Right atrium auricular region (tissue), 2 donors: ENCODE data around the gene SRD5A1. TPM values are rescaled to one million over a fixed set of nuclear protein-coding genes. Genes with fewer than 3 reads are reported as not detected.

Experiments used
- DNase-seq: peaks from one replicate; pipeline ENCODE4 v3.0.0-alpha.2; 2019; ENCODE audit warnings: low spot score
- H3K27ac ChIP-seq, 2 donors: fragments of 200-600 bp; sonication (generic); 1 replicate in 1 of 2; 2 replicates in 1 of 2; pipeline ENCODE4 v1.5.1; 2016 to 2019
- H3K27me3 ChIP-seq, 2 donors: fragments of 200-600 bp; sonication (generic); one replicate each; pipeline versions ENCODE4 v1.5.1 to v1.6.0; 2017 to 2019
- H3K36me3 ChIP-seq: fragments of 200-600 bp; sonication (generic); one replicate; pipeline ENCODE4 v1.5.1; 2016
- H3K4me1 ChIP-seq, 2 donors: fragments of 200-600 bp; sonication (generic); one replicate each; pipeline versions ENCODE4 v1.5.1 to v1.6.0; 2017 to 2019
- H3K4me3 ChIP-seq, 2 donors: fragments of 200-600 bp; sonication (generic); 1 replicate in 1 of 2; 2 replicates in 1 of 2; pipeline ENCODE4 v1.5.1; 2017 to 2019; ENCODE audit warnings: mild to moderate bottlenecking in 1 of 2, moderate library complexity in 1 of 2
- H3K9me3 ChIP-seq, 2 donors: fragments of 200-600 bp; sonication (generic); one replicate each; pipeline ENCODE4 v1.5.1; 2019
- total RNA-seq, 2 donors: library from RNA; depleted of rRNA; stranded (reverse); fragments of >200 nt; gene quantifications; one replicate each; pipeline ENCODE4 v1.1.0, GENCODE V29; 2016
- TF ChIP-seq, protein P1 (sequence below), 2 donors: fragments of 200-600 bp; sonication (generic); IDR thresholded peaks; one replicate each; pipeline ENCODE4 v1.5.1; 2019; ENCODE audit warnings: antibody characterized with exemption in 2 of 2

Gene SRD5A1
- total RNA-seq, 2 donors from 2014 or later = 0.67 to 1.2 TPM

DNA sequence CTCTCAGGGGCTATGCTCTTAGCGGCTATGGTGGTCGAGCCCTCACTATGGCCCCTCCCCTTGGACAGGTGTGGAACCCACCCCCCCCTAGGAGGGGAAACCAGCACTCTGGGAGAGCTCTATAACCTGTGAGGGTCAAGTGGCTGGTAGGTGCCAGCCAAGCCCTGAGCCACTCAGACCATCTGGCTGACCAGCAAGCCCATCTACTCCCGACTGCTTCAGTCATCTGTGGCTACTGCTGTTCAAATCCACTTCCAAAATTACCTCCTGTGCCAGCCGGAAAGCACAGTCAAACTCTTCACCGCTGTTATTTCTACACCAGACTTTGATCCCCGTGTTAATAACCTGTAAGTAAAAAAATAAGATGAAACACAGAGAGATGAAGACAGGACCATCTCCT lies 28.9 kb upstream of the SRD5A1 start:
- H3K9me3 ChIP-seq = no peaks in the 10 kb centered on the region
- no peak overlapping the region for H3K4me3 ChIP-seq
- H3K4me1 ChIP-seq = no peaks in the 10 kb centered on the region
- TF ChIP-seq, protein P1, sequence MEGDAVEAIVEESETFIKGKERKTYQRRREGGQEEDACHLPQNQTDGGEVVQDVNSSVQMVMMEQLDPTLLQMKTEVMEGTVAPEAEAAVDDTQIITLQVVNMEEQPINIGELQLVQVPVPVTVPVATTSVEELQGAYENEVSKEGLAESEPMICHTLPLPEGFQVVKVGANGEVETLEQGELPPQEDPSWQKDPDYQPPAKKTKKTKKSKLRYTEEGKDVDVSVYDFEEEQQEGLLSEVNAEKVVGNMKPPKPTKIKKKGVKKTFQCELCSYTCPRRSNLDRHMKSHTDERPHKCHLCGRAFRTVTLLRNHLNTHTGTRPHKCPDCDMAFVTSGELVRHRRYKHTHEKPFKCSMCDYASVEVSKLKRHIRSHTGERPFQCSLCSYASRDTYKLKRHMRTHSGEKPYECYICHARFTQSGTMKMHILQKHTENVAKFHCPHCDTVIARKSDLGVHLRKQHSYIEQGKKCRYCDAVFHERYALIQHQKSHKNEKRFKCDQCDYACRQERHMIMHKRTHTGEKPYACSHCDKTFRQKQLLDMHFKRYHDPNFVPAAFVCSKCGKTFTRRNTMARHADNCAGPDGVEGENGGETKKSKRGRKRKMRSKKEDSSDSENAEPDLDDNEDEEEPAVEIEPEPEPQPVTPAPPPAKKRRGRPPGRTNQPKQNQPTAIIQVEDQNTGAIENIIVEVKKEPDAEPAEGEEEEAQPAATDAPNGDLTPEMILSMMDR (IDR thresholded peaks at IDR 0.05) = no peak
- no peaks in the 10 kb centered on the region for H3K27me3 ChIP-seq
- H3K36me3 ChIP-seq = peaks cover 100% of the 10 kb centered on the region
- DNase-seq = peak; percentile 26
- H3K27ac ChIP-seq = no peak overlapping the region

DNA sequence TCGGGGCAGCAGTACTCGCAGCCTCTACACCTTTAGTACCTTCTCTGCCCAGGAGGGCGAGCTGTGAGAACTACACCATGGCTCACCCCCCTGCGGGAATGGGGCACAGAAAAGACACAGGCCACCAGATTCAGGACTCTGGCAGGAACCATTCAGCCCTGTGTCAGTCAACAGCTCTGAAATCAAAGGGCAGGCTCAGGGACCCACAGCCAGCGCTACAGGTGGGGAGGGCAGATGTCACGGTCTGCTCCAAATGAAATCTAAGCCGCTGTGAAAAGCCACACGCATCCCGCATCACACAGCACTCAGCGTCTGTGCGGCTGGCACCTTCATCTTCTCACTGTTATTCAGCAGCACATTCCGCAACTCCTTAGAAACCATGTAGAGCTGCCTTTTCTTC lies 28.3 kb upstream of the SRD5A1 start:
- Histone ChIP-seq H3K27ac (no peak overlapping the region), H3K9me3 (no peaks in the 10 kb centered on the region), H3K36me3 (peaks cover 100% of the 10 kb centered on the region), H3K27me3 (no peaks in the 10 kb centered on the region), H3K4me3 (no peak overlapping the region), H3K4me1 (no peaks in the 10 kb centered on the region)
- TF ChIP-seq, protein P1 (IDR thresholded peaks at IDR 0.05) = no peak
- no peak for DNase-seq

DNA sequence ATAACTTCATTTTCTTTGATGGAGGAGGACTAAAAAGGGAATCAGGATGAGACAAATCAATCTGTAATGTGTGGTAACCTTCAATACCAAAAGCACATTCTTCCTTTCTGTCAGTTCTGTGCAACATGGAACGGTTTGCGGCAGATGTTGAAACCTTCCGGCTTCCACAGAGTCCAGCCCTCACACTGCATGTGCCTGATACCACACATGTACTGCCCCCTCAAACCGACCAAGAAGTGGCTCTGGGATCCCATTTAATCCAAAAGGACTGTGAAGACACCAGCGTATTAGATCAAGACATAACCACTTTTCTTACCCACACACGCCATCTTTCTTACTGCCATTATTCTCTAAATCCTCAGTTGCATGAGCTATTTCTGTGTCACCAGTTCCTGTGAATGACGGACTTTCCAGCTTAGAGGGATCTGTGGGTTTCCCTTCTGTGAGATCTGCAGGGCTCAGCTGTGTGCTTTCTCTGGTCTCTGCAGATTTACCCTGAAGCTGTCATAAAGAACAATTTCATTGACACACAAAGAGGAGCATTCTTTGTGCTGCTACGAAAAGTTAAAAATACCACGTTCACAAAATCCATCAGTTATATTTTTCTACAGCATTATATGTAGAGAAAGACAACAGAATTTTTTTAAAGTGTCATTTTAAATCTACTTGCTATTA lies 26.2 kb upstream of the SRD5A1 start:
- H3K4me1 ChIP-seq = no peaks in the 10 kb centered on the region
- TF ChIP-seq, protein P1 (IDR thresholded peaks at IDR 0.05) = no peak
- no peaks in the 10 kb centered on the region for H3K9me3 ChIP-seq
- H3K36me3 ChIP-seq = peaks cover 100% of the 10 kb centered on the region
- peak; percentile 26 for DNase-seq
- no peak overlapping the region for H3K4me3 ChIP-seq
- no peak overlapping the region for H3K27ac ChIP-seq
- no peaks in the 10 kb centered on the region for H3K27me3 ChIP-seq

DNA sequence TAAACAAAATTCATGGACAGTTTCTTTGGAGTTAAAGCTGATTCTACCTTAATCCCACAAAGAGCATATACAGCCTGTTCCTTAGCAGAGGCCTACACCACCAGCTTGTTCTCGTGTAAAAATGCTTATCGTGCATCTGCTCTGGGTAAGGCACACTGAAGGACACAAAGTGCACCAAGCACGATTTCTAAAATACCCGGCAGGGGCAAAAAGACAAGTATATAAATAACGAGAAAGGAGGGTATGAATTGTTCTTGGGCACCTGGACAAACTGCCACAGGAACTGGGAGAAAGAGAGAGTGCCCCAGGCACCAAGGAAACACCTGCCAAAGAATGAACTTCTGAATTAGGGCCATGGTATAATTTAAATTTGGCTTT lies 25.7 kb upstream of the SRD5A1 start:
- H3K27ac ChIP-seq = no peak overlapping the region
- no peaks in the 10 kb centered on the region for H3K4me1 ChIP-seq
- TF ChIP-seq, protein P1 (IDR thresholded peaks at IDR 0.05) = no peak
- H3K4me3 ChIP-seq = no peak overlapping the region
- peaks cover 100% of the 10 kb centered on the region for H3K36me3 ChIP-seq
- peak; percentile 48 for DNase-seq
- no peaks in the 10 kb centered on the region for H3K9me3 ChIP-seq
- H3K27me3 ChIP-seq = no peaks in the 10 kb centered on the region

DNA sequence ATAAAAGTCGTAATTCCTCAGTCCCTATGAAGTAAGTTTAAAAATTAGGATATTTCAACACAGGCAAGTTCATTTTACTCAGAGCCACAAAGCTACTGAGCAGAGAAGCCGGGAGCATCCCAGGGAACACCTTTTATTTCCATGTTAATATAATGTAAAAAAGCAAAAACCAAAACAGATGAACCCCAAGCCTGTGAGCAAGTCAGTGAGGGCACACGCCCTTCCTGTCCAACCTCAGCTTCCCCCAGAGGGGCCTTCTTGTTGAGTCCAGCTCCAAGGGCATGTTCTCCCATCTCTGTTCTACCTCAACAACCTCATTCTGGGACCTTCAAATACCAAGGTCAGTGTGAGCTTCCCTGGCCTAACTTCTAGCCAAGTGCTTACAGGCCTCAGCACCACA lies 25.2 kb upstream of the SRD5A1 start:
- H3K4me1 ChIP-seq = no peaks in the 10 kb centered on the region
- peaks cover 100% of the 10 kb centered on the region for H3K36me3 ChIP-seq
- TF ChIP-seq, protein P1 (IDR thresholded peaks at IDR 0.05) = no peak
- no peak overlapping the region for H3K27ac ChIP-seq
- no peaks in the 10 kb centered on the region for H3K9me3 ChIP-seq
- peak; percentile 30 for DNase-seq
- H3K4me3 ChIP-seq = no peak overlapping the region
- no peaks in the 10 kb centered on the region for H3K27me3 ChIP-seq
